Activated CD4-positive, alpha-beta T cell treated with anti-CD3 and anti-CD28 coated beads, Interleukin-2, amount 50 U/mL, for 1 hour (primary cell): ENCODE data around the gene ITLN1.
"Not testable (repeated sequence)": the region's sequence is repeated elsewhere in the genome, so short reads cannot be mapped to it uniquely, and the experiment has no call there.

Source experiments
- DNase-seq: peaks from one replicate; pipeline ENCODE4 v3.0.0-alpha.2; 2020

ITLN1 gene

GRCh38 chr1:160881264-160881663 is 3.7 kb downstream of the ITLN1 start:
- DNase-seq, result not testable (repeated sequence)

GRCh38 chr1:160880216-160880615 is 4.8 kb downstream of the ITLN1 start:
- DNase-seq, result no peak

GRCh38 chr1:160879056-160879455 is 5.9 kb downstream of the ITLN1 start:
- no peak for DNase-seq

GRCh38 chr1:160877221-160877620 is 7.8 kb downstream of the ITLN1 start:
- no peak for DNase-seq

- no peak for DNase-seq
Measured at GRCh38 chr1:160876311-160876710, 8.7 kb downstream of the ITLN1 start.

GRCh38 chr1:160875591-160875990 is 9.4 kb downstream of the ITLN1 start:
- DNase-seq, result not testable (repeated sequence)

GRCh38 chr1:160874935-160875334 is 10.0 kb downstream of the ITLN1 start:
- DNase-seq, result no peak

- DNase-seq, result no peak
Measured at GRCh38 chr1:160868141-160868540, 16.8 kb downstream of the ITLN1 start.

- DNase-seq, result not testable (repeated sequence)
Measured at GRCh38 chr1:160867651-160868050, 17.3 kb downstream of the ITLN1 start.

- no peak for DNase-seq
Measured at GRCh38 chr1:160866695-160867260, 18.2 kb downstream of the ITLN1 start.

GRCh38 chr1:160866001-160866694 is 18.8 kb downstream of the ITLN1 start:
- no peak for DNase-seq

- DNase-seq, result no peak
Measured at GRCh38 chr1:160865337-160865736, 19.6 kb downstream of the ITLN1 start.

GRCh38 chr1:160864173-160864572 is 20.8 kb downstream of the ITLN1 start:
- no peak for DNase-seq

GRCh38 chr1:160863774-160864131 is 21.2 kb downstream of the ITLN1 start:
- DNase-seq, result no peak

GRCh38 chr1:160863061-160863773 is 21.8 kb downstream of the ITLN1 start:
- no peak for DNase-seq

- peak; percentile 18 for DNase-seq
Measured at GRCh38 chr1:160862203-160863060, 22.5 kb downstream of the ITLN1 start, which contains the start of gene CD244. TSS of gene CD244 (minus strand) at chr1:160862887. CDS start at chr1:160862677, 210 bp downstream.

- no peak for DNase-seq
Measured at GRCh38 chr1:160860840-160861505, 24.0 kb downstream of the ITLN1 start.

GRCh38 chr1:160859166-160859565 is 25.8 kb downstream of the ITLN1 start:
- no peak for DNase-seq

- no peak for DNase-seq
Measured at GRCh38 chr1:160858507-160858906, 26.5 kb downstream of the ITLN1 start.

GRCh38 chr1:160858097-160858496 is 26.9 kb downstream of the ITLN1 start:
- DNase-seq, result no peak

GRCh38 chr1:160855181-160855981 is 29.6 kb downstream of the ITLN1 start:
- DNase-seq, result no peak

- no peak for DNase-seq
Measured at GRCh38 chr1:160853754-160854153, 31.2 kb downstream of the ITLN1 start.
